Measurements from ENCODE around the gene NIF3L1.

The NIF3L1 gene

DNA sequence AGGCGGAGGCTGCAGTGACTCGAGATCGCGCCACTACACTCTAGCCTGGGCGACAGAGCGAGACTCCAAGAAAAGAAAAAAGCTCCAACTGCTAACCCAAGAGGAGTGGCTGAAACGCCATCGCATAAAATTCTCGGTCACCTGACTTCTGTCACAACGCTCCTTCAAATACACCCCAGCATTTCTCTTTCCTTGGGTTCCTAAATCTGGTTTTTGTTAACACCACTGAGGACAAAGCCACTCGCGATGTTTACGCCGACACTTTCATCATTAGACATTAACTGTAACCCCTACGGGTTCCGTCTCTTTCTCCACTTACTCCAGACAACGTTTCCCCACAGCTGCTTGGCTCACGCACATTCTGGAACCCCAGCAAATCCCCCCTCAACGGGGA lies 25.4 kb upstream of the NIF3L1 start:
- peak; percentile 15 for ATAC-seq
- TF ChIP-seq ZC3H10 (CRISPR knock-in tag; IDR thresholded peaks at IDR 0.05) (no peak), PATZ1 (CRISPR knock-in tag; IDR thresholded peaks at IDR 0.05; ENCODE audit: borderline replicate concordance) (no peak), CREB5 (CRISPR knock-in tag; IDR thresholded peaks at IDR 0.05; ENCODE audit: low read depth) (no peak), BACH2 (CRISPR knock-in tag; IDR thresholded peaks at IDR 0.05; ENCODE audit: borderline replicate concordance) (no peak), TCF4 (CRISPR knock-in tag; IDR thresholded peaks at IDR 0.05; ENCODE audit: borderline replicate concordance) (no peak), ZFP3 (CRISPR knock-in tag; IDR thresholded peaks at IDR 0.05) (no peak), GLIS3 (CRISPR knock-in tag; IDR thresholded peaks at IDR 0.05) (no peak), ZNF70 (CRISPR knock-in tag; IDR thresholded peaks at IDR 0.05) (no peak), PPARA (CRISPR knock-in tag; IDR thresholded peaks at IDR 0.05; ENCODE audit: borderline replicate concordance) (no peak), RARB (CRISPR knock-in tag; IDR thresholded peaks at IDR 0.05) (no peak)
- TF ChIP-seq, protein P1, sequence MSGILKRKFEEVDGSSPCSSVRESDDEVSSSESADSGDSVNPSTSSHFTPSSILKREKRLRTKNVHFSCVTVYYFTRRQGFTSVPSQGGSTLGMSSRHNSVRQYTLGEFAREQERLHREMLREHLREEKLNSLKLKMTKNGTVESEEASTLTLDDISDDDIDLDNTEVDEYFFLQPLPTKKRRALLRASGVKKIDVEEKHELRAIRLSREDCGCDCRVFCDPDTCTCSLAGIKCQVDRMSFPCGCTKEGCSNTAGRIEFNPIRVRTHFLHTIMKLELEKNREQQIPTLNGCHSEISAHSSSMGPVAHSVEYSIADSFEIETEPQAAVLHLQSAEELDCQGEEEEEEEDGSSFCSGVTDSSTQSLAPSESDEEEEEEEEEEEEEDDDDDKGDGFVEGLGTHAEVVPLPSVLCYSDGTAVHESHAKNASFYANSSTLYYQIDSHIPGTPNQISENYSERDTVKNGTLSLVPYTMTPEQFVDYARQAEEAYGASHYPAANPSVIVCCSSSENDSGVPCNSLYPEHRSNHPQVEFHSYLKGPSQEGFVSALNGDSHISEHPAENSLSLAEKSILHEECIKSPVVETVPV (CRISPR knock-in tag; IDR thresholded peaks at IDR 0.05), result no peak
- TF ChIP-seq, protein P2, sequence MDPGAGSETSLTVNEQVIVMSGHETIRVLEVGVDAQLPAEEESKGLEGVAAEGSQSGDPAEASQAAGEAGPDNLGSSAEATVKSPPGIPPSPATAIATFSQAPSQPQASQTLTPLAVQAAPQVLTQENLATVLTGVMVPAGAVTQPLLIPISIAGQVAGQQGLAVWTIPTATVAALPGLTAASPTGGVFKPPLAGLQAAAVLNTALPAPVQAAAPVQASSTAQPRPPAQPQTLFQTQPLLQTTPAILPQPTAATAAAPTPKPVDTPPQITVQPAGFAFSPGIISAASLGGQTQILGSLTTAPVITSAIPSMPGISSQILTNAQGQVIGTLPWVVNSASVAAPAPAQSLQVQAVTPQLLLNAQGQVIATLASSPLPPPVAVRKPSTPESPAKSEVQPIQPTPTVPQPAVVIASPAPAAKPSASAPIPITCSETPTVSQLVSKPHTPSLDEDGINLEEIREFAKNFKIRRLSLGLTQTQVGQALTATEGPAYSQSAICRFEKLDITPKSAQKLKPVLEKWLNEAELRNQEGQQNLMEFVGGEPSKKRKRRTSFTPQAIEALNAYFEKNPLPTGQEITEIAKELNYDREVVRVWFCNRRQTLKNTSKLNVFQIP (CRISPR knock-in tag; IDR thresholded peaks at IDR 0.05; ENCODE audit: borderline replicate concordance, low read depth), result no peak

DNA sequence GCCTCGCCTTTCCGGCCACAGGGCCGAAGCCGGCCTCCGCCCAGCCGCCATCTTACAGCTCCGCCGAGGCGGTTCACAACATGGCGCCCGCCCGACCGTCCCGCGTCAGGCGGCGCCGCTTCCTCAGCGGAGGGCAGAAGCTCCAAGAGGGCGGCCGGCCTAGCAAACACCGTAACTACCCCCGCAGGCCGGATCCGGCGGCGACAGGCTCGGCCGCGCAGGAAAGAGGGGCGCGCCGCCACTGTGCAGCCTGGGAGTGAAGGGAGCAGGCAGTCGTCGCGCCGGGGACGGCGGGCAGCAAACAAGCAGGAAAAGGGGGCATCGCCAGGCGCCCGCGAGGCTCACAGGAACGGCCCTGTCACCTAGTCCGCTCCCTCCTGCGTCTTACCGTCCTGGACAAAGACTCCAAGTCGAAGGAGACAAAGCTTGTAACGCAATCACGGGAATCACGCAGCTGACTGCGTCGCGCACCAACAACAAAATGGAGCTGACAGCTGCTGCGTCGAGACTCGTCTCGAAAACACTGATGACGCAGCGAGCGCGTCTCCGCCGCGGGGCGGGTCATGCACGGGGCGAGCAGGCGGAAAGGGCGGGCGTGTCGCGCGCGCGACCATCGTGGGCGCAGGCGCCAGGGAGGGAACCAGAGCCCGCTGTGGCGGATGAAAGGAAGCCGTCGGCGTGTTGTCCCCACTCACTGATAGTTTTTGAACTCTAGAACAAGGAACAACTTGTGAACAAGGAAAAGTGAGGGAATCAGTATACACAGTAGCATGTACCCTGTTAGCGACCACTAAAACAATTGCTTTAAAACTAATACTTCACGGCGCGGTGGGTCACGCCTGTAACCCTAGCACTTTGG lies 24.8 kb upstream of the NIF3L1 start, which contains the start of gene CLK1:
TSS of gene CLK1 (minus strand) at position 483 of the 859 bp plus-strand sequence. CDS start 2,796 bp downstream, outside the sequence.
- ATAC-seq, result peak; percentile 85
- TF ChIP-seq ZFP3 (CRISPR knock-in tag; IDR thresholded peaks at IDR 0.05), result 0 out of 2 replicates have a peak, but pooled peaks have one; percentile 38
- peak; percentile 10; the same call in 1 of the 2 replicates for TF ChIP-seq RARB (CRISPR knock-in tag; IDR thresholded peaks at IDR 0.05)
- TF ChIP-seq TOX (CRISPR knock-in tag; IDR thresholded peaks at IDR 0.05; ENCODE audit: borderline replicate concordance), result peak; percentile 51; the same call in 1 of the 2 replicates
- no peak for TF ChIP-seq CREB5 (CRISPR knock-in tag; IDR thresholded peaks at IDR 0.05; ENCODE audit: low read depth)

GRCh38 chr2:200869014-200869413 lies 20.2 kb upstream of the NIF3L1 start:
- no peak for ATAC-seq
- TF ChIP-seq ARNTL (CRISPR knock-in tag; IDR thresholded peaks at IDR 0.05; ENCODE audit: borderline replicate concordance, low read depth) (no peak), ESRRG (CRISPR knock-in tag; IDR thresholded peaks at IDR 0.05) (no peak), RARB (CRISPR knock-in tag; IDR thresholded peaks at IDR 0.05) (no peak), ISL1 (CRISPR knock-in tag; IDR thresholded peaks at IDR 0.05) (no peak), SNAI2 (CRISPR knock-in tag; IDR thresholded peaks at IDR 0.05) (no peak), PATZ1 (CRISPR knock-in tag; IDR thresholded peaks at IDR 0.05; ENCODE audit: borderline replicate concordance) (no peak), BACH2 (CRISPR knock-in tag; IDR thresholded peaks at IDR 0.05; ENCODE audit: borderline replicate concordance) (no peak)

Data from SK-N-SH treated with all-trans-retinoic acid at 6 μM for 48 hours (cell line).